HG03565 (cell line): ENCODE data around the gene PCDH18.
"Not testable (repeated sequence)": the region's sequence is repeated elsewhere in the genome, so short reads cannot be mapped to it uniquely, and the experiment has no call there.

Source experiments
- ATAC-seq: cut with Tn5 transposase; IDR thresholded peaks from one replicate; pipeline ENCODE4 v1.9.1; 2021; ENCODE audit warnings: mild to moderate bottlenecking, moderate library complexity; ENCODE audit not compliant: unreplicated experiment

Gene PCDH18, protein sequence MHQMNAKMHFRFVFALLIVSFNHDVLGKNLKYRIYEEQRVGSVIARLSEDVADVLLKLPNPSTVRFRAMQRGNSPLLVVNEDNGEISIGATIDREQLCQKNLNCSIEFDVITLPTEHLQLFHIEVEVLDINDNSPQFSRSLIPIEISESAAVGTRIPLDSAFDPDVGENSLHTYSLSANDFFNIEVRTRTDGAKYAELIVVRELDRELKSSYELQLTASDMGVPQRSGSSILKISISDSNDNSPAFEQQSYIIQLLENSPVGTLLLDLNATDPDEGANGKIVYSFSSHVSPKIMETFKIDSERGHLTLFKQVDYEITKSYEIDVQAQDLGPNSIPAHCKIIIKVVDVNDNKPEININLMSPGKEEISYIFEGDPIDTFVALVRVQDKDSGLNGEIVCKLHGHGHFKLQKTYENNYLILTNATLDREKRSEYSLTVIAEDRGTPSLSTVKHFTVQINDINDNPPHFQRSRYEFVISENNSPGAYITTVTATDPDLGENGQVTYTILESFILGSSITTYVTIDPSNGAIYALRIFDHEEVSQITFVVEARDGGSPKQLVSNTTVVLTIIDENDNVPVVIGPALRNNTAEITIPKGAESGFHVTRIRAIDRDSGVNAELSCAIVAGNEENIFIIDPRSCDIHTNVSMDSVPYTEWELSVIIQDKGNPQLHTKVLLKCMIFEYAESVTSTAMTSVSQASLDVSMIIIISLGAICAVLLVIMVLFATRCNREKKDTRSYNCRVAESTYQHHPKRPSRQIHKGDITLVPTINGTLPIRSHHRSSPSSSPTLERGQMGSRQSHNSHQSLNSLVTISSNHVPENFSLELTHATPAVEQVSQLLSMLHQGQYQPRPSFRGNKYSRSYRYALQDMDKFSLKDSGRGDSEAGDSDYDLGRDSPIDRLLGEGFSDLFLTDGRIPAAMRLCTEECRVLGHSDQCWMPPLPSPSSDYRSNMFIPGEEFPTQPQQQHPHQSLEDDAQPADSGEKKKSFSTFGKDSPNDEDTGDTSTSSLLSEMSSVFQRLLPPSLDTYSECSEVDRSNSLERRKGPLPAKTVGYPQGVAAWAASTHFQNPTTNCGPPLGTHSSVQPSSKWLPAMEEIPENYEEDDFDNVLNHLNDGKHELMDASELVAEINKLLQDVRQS

DNA sequence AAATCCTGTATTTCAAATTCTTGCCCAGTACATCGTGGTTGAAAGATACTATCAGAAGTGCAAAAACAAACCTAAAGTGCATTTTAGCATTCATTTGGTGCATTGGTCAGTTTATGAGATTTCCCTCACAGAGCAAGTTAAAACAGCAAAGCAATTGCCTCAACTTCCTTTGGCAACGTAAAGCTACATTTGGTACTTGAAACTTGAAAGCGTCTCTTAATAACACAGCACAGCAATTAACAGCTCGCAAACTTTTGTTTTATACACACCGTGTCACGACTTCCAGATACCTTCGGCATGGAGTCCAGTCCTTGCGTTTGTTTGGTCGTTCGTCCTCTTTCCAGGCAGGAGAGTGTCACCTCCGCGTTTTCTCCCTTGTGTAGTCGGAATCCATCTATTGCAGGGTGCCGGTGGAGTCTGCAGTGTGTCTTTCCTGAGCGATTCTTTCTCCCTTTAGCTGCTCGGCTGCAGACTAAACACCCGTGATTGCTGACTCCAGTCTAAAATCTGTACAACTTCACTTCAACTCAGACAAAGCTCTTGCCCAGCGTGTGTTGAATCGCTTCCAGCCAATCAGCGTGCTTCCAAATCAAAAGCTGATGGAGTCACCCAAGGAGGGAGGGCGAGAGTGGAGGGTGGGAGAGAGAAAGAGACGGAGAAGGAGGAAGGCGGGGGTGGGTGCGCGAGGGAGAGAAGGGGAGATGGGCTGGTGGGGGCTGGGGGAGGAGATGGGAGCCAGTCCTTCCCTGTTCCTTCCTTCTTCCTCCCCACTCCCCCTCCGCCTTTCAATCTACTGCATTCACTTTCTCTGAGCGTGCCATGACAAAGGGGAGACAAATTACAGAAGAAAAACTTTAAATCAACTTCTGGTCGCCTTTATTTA is at the start of gene PCDH18:
PCDH18 (minus strand) TSS at position 509 of the 883 bp plus-strand sequence; CDS start at position 103, 406 bp downstream.
- ATAC-seq = peak; percentile 34

DNA sequence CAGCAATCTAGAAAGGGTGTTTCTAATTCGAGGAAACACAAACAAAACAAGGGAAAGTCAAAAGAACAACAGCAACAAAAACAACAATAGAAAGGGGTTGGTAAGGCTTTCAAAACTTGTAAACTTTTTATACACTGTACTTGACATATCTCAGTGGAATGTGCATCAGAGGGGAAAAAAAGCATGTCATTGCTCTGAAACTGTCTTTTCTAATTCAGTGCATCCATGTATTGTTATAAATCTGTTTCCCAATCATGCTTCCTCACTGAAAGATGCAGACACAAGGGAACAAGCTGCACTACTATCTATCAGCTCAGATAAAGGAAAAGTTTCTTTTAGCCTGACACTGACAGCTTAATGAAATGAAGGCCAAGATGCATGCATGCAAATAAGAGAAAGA is 44.2 kb upstream of the PCDH18 start:
- ATAC-seq = no peak

DNA sequence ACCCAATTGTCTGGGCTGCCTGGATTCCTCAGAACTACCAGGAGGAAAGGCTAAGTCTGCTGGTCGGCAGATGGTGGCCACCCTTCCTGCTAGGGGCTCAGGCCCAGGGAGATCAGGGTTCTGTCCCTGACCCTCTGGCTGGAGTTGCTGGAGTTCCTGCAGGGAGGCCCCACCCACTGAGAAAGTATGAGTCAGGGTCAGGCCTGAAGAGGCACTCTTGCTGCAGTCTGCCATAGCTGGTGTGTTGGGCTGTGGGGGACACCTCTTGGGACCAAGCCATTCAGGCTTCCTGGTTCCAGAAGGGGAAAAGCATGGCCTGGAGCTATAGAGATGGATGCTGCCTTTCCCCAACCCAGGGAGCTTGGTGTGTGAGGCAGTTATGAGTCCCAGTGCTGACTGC is 40.4 kb upstream of the PCDH18 start:
- no peak for ATAC-seq

DNA sequence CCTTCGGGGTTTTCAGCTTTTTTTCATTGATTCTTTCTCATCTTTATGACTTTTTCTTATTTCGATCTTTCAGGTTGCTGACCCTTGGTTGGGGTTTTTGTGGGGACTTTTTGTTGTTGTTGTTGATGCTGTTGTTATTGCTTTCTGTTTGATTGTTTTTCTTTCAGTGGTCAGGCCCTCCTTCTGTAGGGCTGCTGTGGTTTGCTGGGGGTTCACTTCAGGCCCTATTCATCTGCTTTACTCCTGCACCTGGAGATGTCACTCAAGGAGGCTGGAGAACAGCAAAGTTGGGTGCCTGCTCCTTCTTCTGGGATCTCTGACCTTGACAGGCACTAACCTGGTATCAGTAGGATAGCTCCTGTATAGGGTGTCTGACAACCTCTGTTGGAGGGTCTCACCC is 39.9 kb upstream of the PCDH18 start:
- ATAC-seq = no peak

DNA sequence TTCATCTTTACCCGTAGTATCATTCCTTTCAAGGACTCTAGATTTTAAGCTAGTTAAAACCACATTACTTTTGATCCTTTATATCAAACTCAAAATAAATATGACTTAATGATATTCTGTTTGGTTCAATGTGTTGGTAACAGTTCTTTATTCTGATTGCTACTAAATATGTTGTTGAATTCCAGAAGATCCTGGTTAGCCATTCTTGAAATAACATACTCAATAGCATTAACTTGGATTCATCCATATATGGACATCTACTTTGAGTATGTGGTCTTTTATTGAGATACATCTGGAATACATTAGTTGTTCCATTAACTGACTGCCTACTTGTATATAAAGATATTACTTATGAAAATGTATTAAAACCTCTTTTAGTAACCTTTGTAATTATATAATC is 27.5 kb upstream of the PCDH18 start:
- no peak for ATAC-seq

DNA sequence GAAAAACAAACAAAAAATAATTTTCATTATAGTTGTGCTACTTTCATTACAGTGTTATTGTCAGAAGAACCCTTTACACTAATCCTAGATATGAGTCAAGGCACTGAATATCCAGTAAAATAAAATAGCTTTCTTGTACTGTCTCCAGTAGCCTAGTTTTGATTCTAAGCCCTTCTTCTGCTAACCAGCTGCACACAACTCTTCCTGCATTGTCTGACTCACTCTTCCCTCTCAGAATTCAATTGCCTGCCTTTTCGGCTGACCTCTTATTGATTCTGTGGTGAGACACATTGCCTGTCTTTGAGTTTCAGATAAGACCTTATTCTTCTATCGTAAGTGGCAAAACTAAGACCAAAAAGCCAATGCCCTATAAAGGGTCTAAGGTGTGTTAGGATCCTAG is 26.7 kb upstream of the PCDH18 start:
- ATAC-seq = no peak

DNA sequence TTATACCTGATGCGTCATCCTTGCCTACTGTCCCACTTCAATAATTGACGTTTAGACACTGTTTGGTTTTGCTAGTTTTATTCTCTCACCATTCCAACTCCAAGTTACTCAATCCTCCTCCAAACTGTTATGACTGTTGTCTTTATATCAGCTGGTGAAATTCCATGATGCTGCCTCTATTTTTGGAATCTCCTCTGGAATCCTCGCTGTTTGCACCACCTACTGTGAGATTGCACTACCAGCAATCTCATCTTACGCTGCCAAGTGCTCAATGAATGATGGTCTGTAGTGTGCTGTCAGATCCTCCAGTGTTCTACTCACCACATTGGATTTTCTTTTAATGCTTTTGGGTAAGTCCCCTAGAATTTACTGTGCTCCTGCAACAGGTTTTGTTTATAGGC is 13.2 kb upstream of the PCDH18 start:
- ATAC-seq = no peak

DNA sequence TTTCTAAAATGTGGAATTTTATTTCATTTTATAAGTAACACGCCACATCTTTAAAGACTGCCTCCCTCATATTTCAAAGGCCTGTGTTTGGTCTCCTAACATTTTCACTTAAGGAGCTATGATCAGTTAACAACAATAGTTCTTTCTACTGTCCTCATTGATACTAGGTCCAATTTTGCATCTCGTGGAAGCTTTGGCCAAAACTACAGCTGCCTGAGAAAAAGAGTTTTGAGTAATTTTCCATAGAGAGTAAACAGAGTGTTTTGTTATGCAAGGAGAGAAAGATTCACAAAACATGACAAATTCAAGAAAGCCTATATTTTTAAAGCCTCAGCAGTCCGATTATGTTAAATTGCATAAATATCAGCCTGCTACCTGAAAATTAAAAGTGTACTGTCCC is 11.4 kb upstream of the PCDH18 start:
- no peak for ATAC-seq

DNA sequence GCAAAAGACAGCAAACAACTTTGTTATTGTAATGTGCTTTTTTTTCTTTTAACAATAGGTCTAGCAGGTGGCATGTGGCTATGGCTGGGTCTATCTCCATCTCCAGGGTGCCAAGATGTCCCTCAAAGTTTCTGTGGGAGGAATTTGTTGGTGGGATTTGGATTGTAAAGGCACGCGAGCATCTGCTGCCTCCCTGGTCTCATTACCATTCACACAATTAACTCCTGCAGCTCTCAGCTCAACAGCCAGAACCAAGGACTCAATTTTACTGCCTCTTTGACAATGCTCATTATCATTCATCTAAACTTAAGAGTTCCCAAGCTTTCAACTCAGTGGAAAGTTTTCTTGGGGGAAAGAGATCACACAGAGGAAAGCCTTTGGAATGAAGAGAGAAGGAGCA is 10.9 kb upstream of the PCDH18 start:
- no peak for ATAC-seq

DNA sequence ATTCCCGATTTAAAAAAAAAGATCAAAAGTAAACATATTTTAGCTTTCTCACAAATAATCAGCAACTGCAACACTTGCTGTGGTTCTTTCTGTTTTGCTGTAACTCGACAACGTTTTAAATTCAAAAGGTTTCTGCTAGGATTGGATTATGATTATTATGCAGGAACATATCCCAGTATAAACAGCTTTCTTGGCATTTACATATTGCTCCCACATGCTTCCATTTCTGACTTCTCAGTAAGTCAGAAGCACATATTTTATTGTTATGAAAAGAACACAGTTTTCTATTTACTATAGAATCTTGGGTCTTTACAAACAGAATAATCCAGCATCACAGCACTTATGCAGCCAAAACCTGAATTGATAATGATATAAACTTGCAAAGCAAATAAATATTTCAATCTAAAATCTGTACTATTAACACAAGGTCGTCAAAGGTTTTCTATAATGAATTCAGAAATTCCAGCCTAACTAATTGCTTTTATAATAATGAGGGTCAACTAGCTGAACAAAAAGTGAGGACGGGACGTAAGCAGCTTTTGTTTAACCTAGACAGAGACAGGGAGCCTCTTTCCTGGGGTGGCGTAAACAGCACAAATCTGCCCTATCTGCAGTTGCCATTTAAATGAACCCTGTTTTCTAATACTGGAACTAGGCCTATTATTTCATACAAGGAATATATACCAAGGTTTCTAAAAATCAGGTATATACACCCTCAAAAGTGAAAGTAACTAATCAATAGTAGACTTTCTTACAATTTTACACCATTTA is 9.8 kb upstream of the PCDH18 start:
- ATAC-seq = no peak

DNA sequence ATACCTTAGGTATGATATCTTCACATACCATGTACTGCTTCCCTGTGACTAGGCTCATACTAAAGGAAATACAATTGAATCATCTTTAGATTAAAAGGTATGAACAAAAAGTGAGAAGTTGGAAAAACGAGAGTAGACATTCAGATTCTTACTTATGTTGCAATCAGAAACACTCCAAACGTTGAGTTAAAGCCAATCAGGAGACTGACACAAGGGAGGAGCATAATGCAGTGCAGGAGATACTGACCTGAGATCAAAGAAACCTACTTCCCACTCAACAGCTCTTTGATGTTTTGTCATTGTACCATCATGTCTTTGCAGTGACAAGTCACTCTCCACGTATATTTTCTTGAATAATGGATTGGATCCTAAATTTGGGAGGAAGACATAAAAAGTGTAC is 8.9 kb upstream of the PCDH18 start:
- no peak for ATAC-seq

DNA sequence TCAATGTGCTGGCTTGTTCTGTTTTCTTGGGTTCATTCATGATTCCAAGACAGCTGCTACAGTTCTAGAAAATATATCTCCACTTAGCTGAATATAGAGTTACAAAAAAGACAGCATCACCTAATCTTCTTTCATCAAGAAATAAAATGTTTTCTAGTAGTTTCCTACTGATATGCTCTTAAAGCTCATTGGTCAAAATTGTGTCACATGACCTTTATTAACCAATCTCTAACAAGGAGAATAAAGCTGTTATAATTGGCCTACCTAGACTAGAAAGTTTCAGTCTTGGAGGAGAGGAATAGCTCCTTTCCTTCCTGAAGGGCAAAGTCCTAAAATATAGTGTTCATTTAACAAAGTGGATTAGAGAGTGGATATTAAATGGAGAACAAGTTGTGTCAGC is 8.1 kb upstream of the PCDH18 start:
- ATAC-seq = no peak

DNA sequence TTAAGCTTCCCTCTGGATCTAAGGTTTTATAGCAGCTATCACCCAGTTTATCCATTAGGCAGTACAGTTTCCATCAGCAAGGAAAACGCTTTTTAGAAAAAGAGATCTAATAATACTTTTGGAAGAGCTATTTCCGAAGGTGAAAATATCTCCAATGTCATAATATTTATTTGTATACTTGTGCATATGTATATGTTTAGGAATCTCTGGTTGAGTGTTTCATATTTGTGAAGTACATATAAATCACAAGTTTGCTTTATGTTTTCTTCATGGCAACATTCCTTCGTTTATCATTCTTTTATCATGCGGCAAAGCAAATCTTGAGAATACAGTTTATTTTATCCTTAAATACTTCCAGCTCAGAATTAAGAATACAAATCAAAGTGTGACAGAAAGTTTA is 6.2 kb upstream of the PCDH18 start:
- no peak for ATAC-seq

DNA sequence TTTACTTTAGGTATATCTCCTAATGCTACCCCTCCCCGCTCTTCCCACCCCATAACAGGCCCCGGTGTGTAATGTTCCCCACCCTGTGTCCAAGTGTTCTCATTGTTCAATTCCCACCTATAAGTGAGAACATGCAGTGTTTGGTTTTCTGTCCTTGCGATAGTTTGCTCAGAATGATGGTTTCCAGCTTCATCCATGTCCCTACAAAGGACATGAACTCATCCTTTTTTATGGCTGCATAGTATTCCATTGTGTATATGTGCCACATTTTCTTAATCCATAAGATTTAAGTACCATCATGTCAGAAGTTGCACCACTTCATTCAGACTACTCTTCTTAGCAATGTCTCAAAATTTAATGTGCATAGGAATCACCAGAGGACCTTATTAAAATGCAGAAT is 5.5 kb upstream of the PCDH18 start:
- ATAC-seq = not testable (repeated sequence)

DNA sequence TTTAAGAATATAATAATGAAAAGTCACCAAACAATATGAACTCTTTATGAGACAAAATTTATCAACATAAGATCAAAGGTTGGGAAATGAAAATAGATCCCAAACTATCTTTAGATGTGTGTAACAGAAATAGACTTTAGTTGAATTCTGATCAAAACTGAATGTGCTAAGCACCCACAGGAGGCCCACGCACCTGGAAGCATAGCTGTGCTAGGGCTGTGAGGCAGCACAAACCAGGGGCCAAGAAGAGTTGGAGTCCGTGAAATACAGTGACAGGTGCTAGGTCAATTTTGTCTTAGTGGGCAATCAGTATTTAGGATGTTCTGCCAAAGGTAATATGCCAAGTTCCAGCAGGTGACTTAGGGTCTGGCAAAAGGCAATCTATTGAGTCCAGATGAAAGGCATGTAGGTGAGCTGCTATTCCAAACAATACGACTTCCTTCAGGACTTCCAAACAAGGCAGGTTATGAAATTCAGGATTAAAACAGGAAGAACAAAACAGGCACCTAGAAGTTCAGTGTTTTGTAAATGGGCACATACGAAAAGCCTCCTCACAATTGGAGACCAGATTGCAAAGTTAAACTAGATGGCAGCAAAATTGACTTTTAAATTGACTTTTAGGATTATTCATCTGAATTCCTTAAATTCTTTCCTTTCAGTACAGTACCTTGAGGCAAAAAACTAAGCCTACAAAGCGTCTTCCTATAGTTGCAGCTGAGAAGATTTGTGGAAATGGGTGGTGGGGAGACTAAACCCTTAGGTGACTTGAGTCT is 4.7 kb upstream of the PCDH18 start:
- no peak for ATAC-seq

DNA sequence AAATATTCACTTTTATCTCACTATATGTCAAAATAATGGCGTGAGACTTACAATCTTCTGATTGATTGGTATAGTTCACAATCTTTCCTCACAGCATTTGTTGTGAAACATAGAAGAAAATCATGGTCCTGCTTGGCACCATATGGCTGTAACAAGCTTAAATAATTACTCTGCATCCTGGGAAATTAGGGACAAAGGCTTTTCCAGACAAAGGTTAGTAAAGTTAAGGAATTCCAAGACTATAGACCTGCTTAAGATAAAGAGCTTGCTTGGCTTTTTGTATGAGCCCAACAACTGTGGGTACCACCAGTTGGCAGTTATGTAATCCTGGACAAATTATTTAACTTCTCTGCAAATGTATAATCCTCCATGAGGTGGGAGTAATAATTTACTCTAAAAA is 3.4 kb upstream of the PCDH18 start:
- ATAC-seq = no peak

DNA sequence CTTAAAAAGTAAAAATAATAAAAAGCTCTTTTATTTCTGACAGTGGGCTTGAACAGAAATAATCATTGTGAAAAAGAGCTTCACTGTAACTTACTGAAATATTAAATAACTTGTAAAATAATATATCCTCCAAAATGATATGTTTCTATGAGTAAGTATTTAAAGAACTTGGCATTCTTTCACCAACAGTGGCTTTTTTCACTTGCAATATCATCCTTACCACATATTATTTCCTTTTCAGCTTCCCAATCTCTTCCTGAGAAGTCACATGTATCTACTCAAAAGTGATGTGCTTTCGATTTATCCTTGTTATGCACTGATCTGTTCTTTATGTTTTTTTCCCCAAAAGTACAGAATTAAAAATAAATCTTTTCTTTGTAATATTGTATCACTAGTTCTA is 2.2 kb upstream of the PCDH18 start:
- no peak for ATAC-seq

DNA sequence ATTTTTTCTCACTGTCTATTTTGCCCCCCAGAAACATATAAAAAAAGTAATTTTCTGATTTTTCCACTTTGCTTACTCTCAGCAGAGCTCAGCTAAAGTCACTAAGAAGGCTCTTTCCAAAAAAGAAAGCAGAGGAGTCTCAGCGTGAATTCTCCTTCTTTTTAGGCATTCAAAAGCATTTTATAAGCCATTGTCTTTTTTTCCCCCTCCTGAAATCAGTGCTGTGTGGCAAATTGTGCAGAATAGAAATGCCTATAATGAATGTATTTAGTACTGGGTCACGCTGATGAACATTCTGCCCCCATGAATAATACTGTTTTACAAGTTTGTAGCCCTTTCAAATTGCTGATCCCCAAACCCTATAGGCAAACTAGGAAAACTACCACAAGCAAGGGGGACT is 1.6 kb upstream of the PCDH18 start:
- no peak for ATAC-seq

DNA sequence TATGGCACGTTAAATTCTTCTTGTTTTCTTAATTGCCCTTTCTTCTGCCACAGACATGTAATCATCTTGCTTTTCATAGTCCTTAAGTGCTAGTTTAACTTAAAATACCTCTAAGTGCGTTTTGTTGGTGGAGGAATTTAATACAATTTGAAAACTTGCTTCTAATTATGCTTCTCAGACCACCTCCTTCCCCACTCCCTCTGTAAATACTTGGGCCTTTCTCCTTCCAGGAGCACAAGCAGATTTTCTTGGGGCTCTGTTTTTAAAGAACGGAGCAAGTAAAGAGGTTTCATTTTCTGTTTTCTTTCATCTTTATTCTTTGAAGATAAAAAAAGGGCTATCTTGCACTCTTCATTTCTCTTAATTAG is 559 bp upstream of the PCDH18 start:
- ATAC-seq = no peak
